ENCODE results near the gene TMIGD2.
"Not testable (repeated sequence)": the region's sequence is repeated elsewhere in the genome, so short reads cannot be mapped to it uniquely, and the experiment has no call there.

Gene TMIGD2

DNA sequence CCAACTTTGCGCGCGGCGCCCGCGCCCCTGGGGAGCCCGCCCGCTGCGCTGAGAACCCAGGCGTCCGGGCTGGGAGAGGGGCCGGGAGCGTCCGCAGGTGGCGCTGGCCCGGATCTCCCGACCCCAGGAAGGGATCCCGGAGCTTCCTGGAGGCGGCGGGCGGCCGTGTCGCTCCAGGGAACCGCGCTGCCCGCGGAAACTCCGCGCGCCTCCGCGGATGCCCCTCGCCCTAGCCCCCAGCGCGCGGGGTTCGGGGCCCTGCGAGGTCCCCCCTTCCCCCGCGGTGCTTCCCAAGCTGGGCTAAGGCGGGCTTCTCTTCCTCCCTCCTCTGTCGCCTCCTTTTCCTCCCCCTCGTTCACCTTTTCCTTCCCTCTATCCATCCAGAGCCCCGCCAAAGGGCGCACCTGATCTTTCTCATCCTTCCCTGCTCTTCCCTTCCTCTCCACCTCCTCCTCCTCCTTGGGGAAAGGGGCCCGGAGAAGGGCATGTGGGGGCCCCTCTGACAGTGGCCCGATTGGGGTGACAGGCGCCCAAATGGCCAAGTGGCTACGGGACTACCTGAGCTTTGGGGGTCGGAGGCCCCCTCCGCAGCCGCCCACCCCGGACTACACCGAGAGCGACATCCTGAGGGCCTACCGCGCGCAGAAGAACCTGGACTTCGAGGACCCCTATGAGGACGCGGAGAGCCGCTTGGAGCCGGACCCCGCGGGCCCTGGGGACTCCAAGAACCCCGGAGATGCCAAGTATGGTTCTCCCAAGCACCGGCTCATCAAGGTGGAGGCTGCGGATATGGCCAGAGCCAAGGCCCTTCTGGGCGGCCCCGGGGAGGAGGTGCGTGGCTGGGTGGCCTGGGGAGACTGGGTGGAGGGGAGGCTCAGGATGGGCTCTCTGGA, 22.4 kb downstream of the TMIGD2 start:
- Histone ChIP-seq H3K9me3 (no peaks in the 10 kb centered on the region), H3K27ac (no peak overlapping the region), H3K4me3 (ENCODE audit: low read depth in 1 of 2, low read length in 1 of 2) (no peak overlapping the region), H3K27me3 (peaks cover 72% of the 10 kb centered on the region), H3K4me1 (ENCODE audit: control insufficient read depth in 1 of 2, insufficient read depth in 1 of 2, low read depth in 1 of 2, low read length in 1 of 2) (no peaks in the 10 kb centered on the region), H3K36me3 (no peaks in the 10 kb centered on the region)
- no peak for TF ChIP-seq CTCF (IDR thresholded peaks at IDR 0.05)

- no peaks in the 10 kb centered on the region for H3K4me1 ChIP-seq (ENCODE audit: control insufficient read depth in 1 of 2, insufficient read depth in 1 of 2, low read depth in 1 of 2, low read length in 1 of 2)
- H3K27ac ChIP-seq = no peak overlapping the region
- H3K4me3 ChIP-seq (ENCODE audit: low read depth in 1 of 2, low read length in 1 of 2) = no peak overlapping the region
- no peak for TF ChIP-seq CTCF (IDR thresholded peaks at IDR 0.05)
- peaks cover 66% of the 10 kb centered on the region for H3K27me3 ChIP-seq
- H3K9me3 ChIP-seq = no peaks in the 10 kb centered on the region
- H3K36me3 ChIP-seq = no peaks in the 10 kb centered on the region
Measured at GRCh38 chr19:4279267-4279529, 23.0 kb downstream of the TMIGD2 start.

- Histone ChIP-seq H3K27ac (no peak within 1 kb of the TSS), H3K36me3 (no peaks in the 10 kb centered on the region), H3K4me3 (ENCODE audit: low read depth in 1 of 2, low read length in 1 of 2) (no peak within 1 kb of the TSS), H3K9me3 (no peaks in the 10 kb centered on the region), H3K4me1 (ENCODE audit: control insufficient read depth in 1 of 2, insufficient read depth in 1 of 2, low read depth in 1 of 2, low read length in 1 of 2) (no peaks in the 10 kb centered on the region), H3K27me3 (peaks cover 64% of the 10 kb centered on the region)
- no peak for TF ChIP-seq CTCF (IDR thresholded peaks at IDR 0.05)
Measured at GRCh38 chr19:4278419-4279266, 23.5 kb downstream of the TMIGD2 start, which contains the start of gene SHD. TSS of gene SHD (plus strand) at chr19:4279266. CDS start at chr19:4280064, 798 bp downstream.

GRCh38 chr19:4278010-4278409, 24.2 kb downstream of the TMIGD2 start:
- Histone ChIP-seq H3K9me3 (no peaks in the 10 kb centered on the region), H3K4me1 (ENCODE audit: control insufficient read depth in 1 of 2, insufficient read depth in 1 of 2, low read depth in 1 of 2, low read length in 1 of 2) (no peaks in the 10 kb centered on the region), H3K27ac (no peak overlapping the region), H3K36me3 (no peaks in the 10 kb centered on the region), H3K4me3 (ENCODE audit: low read depth in 1 of 2, low read length in 1 of 2) (no peak overlapping the region), H3K27me3 (peaks cover 62% of the 10 kb centered on the region)
- TF ChIP-seq CTCF (IDR thresholded peaks at IDR 0.05) = no peak

GRCh38 chr19:4277191-4277696, 24.9 kb downstream of the TMIGD2 start:
- no peak for TF ChIP-seq CTCF (IDR thresholded peaks at IDR 0.05)
- Histone ChIP-seq H3K27me3 (peaks cover 56% of the 10 kb centered on the region), H3K36me3 (no peaks in the 10 kb centered on the region), H3K4me1 (ENCODE audit: control insufficient read depth in 1 of 2, insufficient read depth in 1 of 2, low read depth in 1 of 2, low read length in 1 of 2) (no peaks in the 10 kb centered on the region), H3K9me3 (no peaks in the 10 kb centered on the region), H3K27ac (no peak overlapping the region), H3K4me3 (ENCODE audit: low read depth in 1 of 2, low read length in 1 of 2) (no peak overlapping the region)

- not testable (repeated sequence) for H3K27ac ChIP-seq; H3K4me1 ChIP-seq (ENCODE audit: control insufficient read depth in 1 of 2, insufficient read depth in 1 of 2, low read depth in 1 of 2, low read length in 1 of 2); H3K4me3 ChIP-seq (ENCODE audit: low read depth in 1 of 2, low read length in 1 of 2); H3K9me3 ChIP-seq
- Histone ChIP-seq H3K36me3 (peaks cover 13% of the 10 kb centered on the region), H3K27me3 (peaks cover 27% of the 10 kb centered on the region)
Measured at GRCh38 chr19:4274321-4274686, 27.9 kb downstream of the TMIGD2 start.
